Measurements from ENCODE around the gene P2RY6. TPM values are rescaled to one million over a fixed set of nuclear protein-coding genes. Genes with fewer than 3 reads are reported as not detected.
"Not testable (repeated sequence)": the region's sequence is repeated elsewhere in the genome, so short reads cannot be mapped to it uniquely, and the experiment has no call there.

P2RY6 gene
- total RNA-seq, 1 donor = 1.2 TPM

DNA sequence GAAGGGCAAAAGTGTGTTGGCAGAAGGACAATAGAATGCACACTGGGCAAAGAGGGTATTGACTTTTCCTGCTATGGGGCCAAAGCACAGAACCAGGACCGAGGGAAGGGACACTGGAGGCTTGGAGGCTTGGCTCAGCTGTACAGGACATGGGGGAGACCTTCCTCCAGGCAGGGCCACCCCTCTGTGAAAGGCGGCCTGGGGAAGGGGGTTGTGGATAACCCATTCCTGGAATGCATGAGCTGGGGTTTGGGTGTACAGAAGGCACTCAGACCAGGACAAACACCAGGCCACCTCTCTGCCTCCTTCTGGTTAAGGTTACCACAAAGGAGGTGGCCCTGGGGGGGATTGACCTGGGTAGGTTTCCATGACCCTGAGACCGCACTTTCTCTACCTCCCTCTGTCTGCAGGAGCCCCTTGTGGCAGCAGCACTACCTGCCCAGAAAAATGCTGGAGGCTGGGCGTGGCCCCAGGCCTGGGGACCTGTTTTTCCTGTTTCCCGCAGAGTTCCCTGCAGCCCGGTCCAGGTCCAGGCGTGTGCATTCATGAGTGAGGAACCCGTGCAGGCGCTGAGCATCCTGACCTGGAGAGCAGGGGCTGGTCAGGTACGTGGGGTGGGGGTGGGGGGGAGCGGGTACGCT is 44.4 kb upstream of the P2RY6 start:
- no peak overlapping the region for H3K4me3 ChIP-seq (ENCODE audit: low read depth, low read length)
- no peak for DNase-seq (ENCODE audit: low read depth)
- no peak for TF ChIP-seq CTCF (IDR thresholded peaks at IDR 0.05; ENCODE audit: insufficient read depth, low read length)

GRCh38 chr11:73228268-73229134 is 43.6 kb upstream of the P2RY6 start:
- TF ChIP-seq CTCF (IDR thresholded peaks at IDR 0.05; ENCODE audit: insufficient read depth, low read length) = no peak
- no peak for DNase-seq (ENCODE audit: low read depth)
- no peak overlapping the region for H3K4me3 ChIP-seq (ENCODE audit: low read depth, low read length)

- DNase-seq (ENCODE audit: low read depth) = no peak
These were observed 42.7 kb upstream of the P2RY6 start for GRCh38 chr11:73229321-73229895.

DNA sequence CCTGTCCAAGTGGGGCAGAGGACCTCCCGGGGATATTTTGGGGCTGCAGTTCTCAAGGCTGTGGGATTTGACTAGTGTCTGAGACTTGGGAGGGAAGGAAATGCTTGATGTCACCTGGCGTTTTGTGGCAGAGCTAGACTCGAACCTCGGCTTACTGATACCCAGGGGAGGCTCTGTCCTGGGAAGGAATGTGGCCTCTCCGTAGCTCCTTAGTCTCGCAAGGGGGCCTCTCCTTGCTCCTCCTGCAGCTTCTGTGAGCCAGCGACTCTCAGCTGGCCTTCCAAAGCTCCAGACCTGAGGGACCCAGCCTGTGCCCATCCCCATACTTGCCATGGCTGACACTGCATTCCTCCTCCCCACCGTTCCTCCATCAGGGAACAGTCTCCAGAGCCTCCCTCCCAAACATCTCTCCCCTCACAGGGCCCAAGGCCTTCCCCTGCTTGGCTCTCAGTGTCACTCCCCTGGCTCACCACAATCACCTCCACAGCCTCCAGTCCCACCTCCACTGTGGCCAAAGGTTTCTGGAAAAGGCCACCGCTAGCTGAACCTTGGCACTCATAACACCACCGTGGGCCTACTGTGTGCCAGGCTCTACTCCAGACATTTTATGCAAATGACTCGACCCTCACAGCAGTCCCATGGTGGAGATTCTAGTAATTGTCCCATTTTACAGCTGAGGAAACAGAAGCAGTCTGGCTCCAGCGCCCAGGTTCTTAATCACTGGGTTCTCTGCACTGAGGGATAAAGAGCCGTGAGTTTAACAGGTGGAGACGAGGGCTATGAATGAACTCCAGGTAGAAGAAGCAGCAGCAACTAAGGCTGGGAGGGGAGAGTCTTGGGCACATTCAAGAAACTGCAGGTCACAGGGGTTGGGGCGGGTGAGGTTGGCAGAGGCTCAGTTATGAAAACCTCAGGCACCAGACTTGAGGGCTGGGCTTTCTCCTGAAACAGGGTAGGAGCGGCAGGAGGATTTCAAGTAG is 42.0 kb upstream of the P2RY6 start:
- DNase-seq (ENCODE audit: low read depth) = no peak
- H3K4me3 ChIP-seq (ENCODE audit: low read depth, low read length) = no peak overlapping the region
- no peak for TF ChIP-seq CTCF (IDR thresholded peaks at IDR 0.05; ENCODE audit: insufficient read depth, low read length)

More at GRCh38 chr11:73229321-73229895, 42.7 kb upstream of the P2RY6 start:
- H3K4me3 ChIP-seq (ENCODE audit: low read depth, low read length) = no peak overlapping the region
- TF ChIP-seq CTCF (IDR thresholded peaks at IDR 0.05; ENCODE audit: insufficient read depth, low read length) = no peak

DNA sequence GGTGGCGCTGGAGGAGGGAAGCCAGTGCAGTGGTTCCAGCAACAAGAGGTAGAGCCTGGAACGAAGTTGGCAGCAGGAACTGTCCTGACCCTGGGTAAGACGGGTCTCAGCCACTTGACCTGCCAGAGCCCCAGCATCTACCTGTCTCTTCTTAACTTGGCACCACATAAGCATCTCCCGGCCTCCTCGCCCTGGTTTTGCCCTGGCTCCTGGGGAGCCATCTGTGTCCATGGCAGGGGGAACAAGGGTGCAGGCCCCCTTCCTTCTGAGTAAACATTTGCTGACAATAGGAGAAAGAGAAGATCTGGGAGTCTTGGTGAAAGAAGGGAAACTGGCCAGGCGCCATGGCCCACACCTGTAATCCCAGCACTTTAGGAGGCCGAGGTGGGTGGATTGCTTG is 41.2 kb upstream of the P2RY6 start:
- no peak for DNase-seq (ENCODE audit: low read depth)
- no peak for TF ChIP-seq CTCF (IDR thresholded peaks at IDR 0.05; ENCODE audit: insufficient read depth, low read length)
- H3K4me3 ChIP-seq (ENCODE audit: low read depth, low read length) = no peak overlapping the region

DNA sequence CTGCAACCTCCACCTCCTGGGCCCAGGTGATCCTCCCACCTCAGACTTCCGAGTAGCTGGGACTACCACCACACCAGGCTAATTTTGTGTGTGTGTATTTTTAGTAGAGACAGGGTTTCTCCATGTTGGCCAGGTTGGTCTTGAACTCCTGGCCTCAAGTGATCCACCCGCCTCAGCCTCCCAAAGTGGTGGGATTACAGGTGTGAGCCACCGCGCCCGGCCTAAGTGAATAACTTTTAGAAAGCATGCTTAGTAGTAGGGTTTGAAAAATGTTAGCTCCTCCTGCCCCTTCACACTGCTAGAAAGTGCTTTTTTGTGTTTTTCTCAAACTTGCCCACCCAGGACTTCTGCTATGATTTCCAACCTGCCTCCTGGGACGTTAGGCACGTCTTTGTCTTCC is 39.7 kb upstream of the P2RY6 start:
- not testable (repeated sequence) for H3K4me3 ChIP-seq (ENCODE audit: low read depth, low read length); DNase-seq (ENCODE audit: low read depth)

Measured in fibroblast of the aortic adventitia (primary cell).